Measurements from ENCODE around the gene GRB2. TPM values are rescaled to one million over a fixed set of nuclear protein-coding genes. Genes with fewer than 3 reads are reported as not detected.
"Not testable (repeated sequence)": the region's sequence is repeated elsewhere in the genome, so short reads cannot be mapped to it uniquely, and the experiment has no call there.

GRB2 gene
- total RNA-seq, 1 experiment from 2014 or later, result 115 TPM

DNA sequence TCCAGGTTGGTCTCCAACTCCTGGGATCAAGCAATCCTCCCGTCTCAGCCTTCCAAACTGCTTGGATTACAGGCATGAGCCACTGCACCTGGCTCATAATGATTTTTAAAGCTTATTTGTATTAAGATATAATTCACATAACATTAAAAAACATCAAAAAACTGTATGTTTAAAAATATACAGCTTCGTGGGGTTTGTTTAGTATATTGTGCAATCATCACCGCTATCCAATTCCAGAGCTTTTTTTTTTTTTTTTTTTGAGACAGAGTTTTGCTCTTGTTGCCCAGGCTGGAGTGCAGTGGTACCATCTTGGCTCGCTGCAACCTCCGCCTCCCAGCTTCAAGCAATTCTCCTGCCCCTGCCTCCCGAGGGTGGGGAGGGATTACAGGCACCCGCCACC is 105.2 kb downstream of the GRB2 start:
- H3K27me3 ChIP-seq (replicated peaks; ENCODE audit: control insufficient read depth, insufficient read depth, low read length), result no peaks in the 10 kb centered on the region
- no peaks in the 10 kb centered on the region for H3K27me3 Mint-ChIP-seq (ENCODE audit: insufficient read depth, unreplicated experiment)
- no peaks in the 10 kb centered on the region for H3K9me3 ChIP-seq
- no TSS peak for BruUV-seq (replicated peaks)
- POLR2A ChIA-PET, result no interaction called here
- CTCF ChIA-PET, result interaction anchor here (0.7 to 0.9 kb wide), 2 partner anchors 11 to 25 kb away, joined by 3 read pairs; partner anchors contain the start of gene SLC25A19
- H3K4me3 ChIP-seq (ENCODE audit: low read depth, low read length), result no peak overlapping the region
- no peak overlapping the region for H3K4me3 Mint-ChIP-seq (ENCODE audit: unreplicated experiment)
- DNase-seq, result no peak
- no peaks in the 10 kb centered on the region for H3K36me3 Mint-ChIP-seq (ENCODE audit: insufficient read depth, unreplicated experiment)
- H3K4me1 ChIP-seq, result peaks cover 8% of the 10 kb centered on the region
- intact Hi-C loops (cut with micrococcal nuclease; ENCODE audit: unreplicated experiment), result no loop called here
- H3K36me3 ChIP-seq (ENCODE audit: control insufficient read depth, insufficient read depth, low read length), result no peaks in the 10 kb centered on the region; the same call in 1 of the 2 replicates
- peaks cover 3% of the 10 kb centered on the region for H3K4me1 Mint-ChIP-seq (ENCODE audit: low read depth, unreplicated experiment)
- no peaks in the 10 kb centered on the region for H3K9me3 Mint-ChIP-seq (ENCODE audit: unreplicated experiment)
- TF ChIP-seq, protein P1, sequence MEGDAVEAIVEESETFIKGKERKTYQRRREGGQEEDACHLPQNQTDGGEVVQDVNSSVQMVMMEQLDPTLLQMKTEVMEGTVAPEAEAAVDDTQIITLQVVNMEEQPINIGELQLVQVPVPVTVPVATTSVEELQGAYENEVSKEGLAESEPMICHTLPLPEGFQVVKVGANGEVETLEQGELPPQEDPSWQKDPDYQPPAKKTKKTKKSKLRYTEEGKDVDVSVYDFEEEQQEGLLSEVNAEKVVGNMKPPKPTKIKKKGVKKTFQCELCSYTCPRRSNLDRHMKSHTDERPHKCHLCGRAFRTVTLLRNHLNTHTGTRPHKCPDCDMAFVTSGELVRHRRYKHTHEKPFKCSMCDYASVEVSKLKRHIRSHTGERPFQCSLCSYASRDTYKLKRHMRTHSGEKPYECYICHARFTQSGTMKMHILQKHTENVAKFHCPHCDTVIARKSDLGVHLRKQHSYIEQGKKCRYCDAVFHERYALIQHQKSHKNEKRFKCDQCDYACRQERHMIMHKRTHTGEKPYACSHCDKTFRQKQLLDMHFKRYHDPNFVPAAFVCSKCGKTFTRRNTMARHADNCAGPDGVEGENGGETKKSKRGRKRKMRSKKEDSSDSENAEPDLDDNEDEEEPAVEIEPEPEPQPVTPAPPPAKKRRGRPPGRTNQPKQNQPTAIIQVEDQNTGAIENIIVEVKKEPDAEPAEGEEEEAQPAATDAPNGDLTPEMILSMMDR (IDR thresholded peaks at IDR 0.05; ENCODE audit: insufficient read depth in 1 of 2, low read depth in 1 of 2, low read length in 1 of 2, severe bottlenecking in 1 of 2, unreplicated experiment in 1 of 2), result no peak
- H3K27ac Mint-ChIP-seq (ENCODE audit: unreplicated experiment), result no peak overlapping the region

DNA sequence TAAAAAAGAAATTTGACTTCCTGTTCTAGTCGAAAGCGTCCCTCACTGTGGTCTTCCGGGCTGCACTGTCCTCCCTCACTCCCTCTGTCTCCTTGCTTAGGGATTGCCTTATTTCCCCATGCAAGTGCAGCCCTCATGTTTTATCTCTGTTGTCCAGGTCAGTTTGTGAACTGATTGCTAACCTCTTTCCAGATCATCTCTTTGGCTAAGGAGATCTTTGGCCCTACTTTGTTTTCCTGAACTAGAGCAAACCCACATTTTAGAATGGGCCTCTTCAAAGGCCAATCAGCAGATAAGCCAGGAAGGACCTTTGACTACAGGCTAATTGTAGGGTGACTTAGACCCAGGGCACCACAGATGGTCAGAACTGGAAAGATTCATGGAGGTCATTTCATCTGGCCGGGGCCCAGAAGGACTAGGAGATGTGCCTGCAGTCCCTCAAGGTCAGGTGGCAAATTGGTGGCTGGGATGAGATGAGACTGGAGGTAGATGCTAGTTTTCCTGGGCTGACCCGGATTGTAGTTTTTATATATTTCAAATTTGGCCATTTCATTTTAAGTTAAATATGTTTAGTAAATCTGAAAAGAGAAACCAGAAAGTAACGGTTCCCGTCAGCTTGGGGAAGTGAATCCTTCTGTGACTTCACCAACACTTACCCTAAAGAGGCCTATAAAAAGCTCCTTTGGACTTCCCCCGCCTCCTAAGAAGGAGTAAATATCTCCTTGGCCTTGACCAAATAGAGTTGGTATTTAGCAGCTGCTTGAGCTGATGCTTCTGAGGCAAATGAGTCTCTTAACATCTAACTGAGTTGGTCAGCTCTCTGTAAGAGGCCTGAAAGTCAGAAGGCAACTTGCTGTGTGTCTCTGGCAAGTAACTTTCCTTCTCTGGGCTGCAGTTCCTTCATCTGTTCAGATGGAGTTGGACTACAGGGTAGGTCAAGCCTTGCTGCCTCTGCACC is 110.0 kb downstream of the GRB2 start:
- Histone ChIP-seq H3K27me3 (replicated peaks; ENCODE audit: control insufficient read depth, insufficient read depth, low read length) (no peaks in the 10 kb centered on the region), H3K9me3 (no peaks in the 10 kb centered on the region), H3K36me3 (ENCODE audit: control insufficient read depth, insufficient read depth, low read length) (no peaks in the 10 kb centered on the region; the same call in 1 of the 2 replicates), H3K4me3 (ENCODE audit: low read depth, low read length) (no peak overlapping the region), H3K4me1 (peaks cover 18% of the 10 kb centered on the region)
- POLR2A ChIA-PET, result interaction anchor here (0.7 kb wide), 1 partner anchor 113 kb away, joined by 3 read pairs; no protein-coding TSS in a partner anchor
- peak overlapping the region; percentile 34 for H3K27ac Mint-ChIP-seq (ENCODE audit: unreplicated experiment)
- H3K4me1 Mint-ChIP-seq (ENCODE audit: low read depth, unreplicated experiment), result peaks cover 8% of the 10 kb centered on the region
- no peak overlapping the region for H3K4me3 Mint-ChIP-seq (ENCODE audit: unreplicated experiment)
- no peaks in the 10 kb centered on the region for H3K27me3 Mint-ChIP-seq (ENCODE audit: insufficient read depth, unreplicated experiment)
- H3K9me3 Mint-ChIP-seq (ENCODE audit: unreplicated experiment), result no peaks in the 10 kb centered on the region
- intact Hi-C loops (cut with micrococcal nuclease; ENCODE audit: unreplicated experiment), result no loop called here
- TF ChIP-seq, protein P1 (IDR thresholded peaks at IDR 0.05; ENCODE audit: insufficient read depth in 1 of 2, low read depth in 1 of 2, low read length in 1 of 2, severe bottlenecking in 1 of 2, unreplicated experiment in 1 of 2), result no peak
- CTCF ChIA-PET, result no interaction called here
- no peaks in the 10 kb centered on the region for H3K36me3 Mint-ChIP-seq (ENCODE audit: insufficient read depth, unreplicated experiment)
- DNase-seq, result peak; percentile 40 to 53
- no TSS peak for BruUV-seq (replicated peaks)

DNA sequence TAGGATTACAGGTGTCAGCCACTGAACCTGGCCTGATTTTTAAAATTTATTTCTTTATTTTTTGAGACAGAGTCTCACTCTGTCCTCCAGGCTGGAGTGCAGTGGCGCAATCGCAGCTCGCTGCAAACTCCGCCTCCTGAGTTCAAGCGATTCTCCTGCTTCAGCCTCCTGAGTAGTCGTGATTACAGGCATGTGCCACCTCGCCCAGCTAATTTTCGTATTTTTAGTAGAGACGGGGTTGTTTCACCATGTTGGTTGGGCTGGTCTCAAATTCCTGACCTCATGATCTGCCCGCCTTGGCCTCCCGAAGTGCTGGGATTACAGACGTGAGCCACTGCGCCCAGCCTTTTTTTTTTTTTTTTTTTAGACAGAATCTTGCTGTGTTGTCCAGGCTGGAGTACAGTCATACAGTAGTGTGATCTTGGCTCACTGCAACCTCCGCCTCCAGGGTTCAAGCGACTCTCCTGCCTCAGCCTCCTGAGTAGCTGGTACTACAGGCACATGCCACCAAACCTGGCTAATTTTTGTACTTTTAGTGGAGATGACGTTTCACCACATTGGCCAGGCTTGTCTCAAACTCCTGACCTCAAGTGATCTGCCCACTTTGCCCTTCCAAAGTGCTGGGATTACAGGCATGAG is 112.5 kb downstream of the GRB2 start:
- H3K36me3 ChIP-seq (ENCODE audit: control insufficient read depth, insufficient read depth, low read length); intact Hi-C loops (cut with micrococcal nuclease; ENCODE audit: unreplicated experiment); H3K4me3 Mint-ChIP-seq (ENCODE audit: unreplicated experiment); H3K36me3 Mint-ChIP-seq (ENCODE audit: insufficient read depth, unreplicated experiment); H3K9me3 Mint-ChIP-seq (ENCODE audit: unreplicated experiment); H3K4me3 ChIP-seq (ENCODE audit: low read depth, low read length); H3K27ac Mint-ChIP-seq (ENCODE audit: unreplicated experiment); H3K27me3 Mint-ChIP-seq (ENCODE audit: insufficient read depth, unreplicated experiment); POLR2A ChIA-PET; H3K27me3 ChIP-seq (replicated peaks; ENCODE audit: control insufficient read depth, insufficient read depth, low read length); BruUV-seq (replicated peaks); DNase-seq; H3K9me3 ChIP-seq; CTCF ChIA-PET: not testable (repeated sequence)
- peaks cover 13% of the 10 kb centered on the region for H3K4me1 Mint-ChIP-seq (ENCODE audit: low read depth, unreplicated experiment)
- peaks cover 18% of the 10 kb centered on the region for H3K4me1 ChIP-seq
